ENCODE results near the gene FAM171A1. TPM values are rescaled to one million over a fixed set of nuclear protein-coding genes. Genes with fewer than 3 reads are reported as not detected.

Gene FAM171A1
- total RNA-seq, 1 donor from 2014 or later: 51.9 TPM

DNA sequence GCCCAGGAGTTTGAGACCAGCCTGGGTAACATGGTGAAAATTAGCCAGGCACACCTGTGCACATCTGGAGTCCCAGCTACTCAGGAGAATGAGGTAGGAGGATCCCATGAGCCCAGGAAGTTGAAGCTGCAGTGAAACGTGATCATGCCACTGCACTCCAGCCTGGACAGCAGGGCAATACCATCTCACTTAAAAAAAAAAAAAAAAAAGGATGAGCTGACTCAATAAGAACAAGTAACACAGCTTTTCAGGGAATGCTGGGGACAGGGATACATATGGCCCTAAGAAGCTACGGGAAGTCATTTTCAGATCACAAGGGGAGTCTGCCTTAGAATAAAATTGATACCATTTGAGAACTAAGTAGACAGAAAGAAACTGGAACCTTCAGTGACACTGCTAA is 41.7 kb downstream of the FAM171A1 start:
- no peaks in the 10 kb centered on the region for H3K9me3 Mint-ChIP-seq (ENCODE audit: unreplicated experiment)
- H3K36me3 ChIP-seq (ENCODE audit: insufficient read depth, low read length): no peaks in the 10 kb centered on the region
- no peak overlapping the region for H2AFZ ChIP-seq (ENCODE audit: low read depth, low read length)
- no peak overlapping the region for H3K4me3 ChIP-seq (ENCODE audit: insufficient read depth, low read depth, low read length)
- H3K27ac ChIP-seq (ENCODE audit: low read depth, low read length): no peak overlapping the region
- H3K9ac ChIP-seq (ENCODE audit: low read length): no peak overlapping the region
- H3K9me3 ChIP-seq (ENCODE audit: insufficient read depth, low read depth, low read length): no peaks in the 10 kb centered on the region
- H3K36me3 Mint-ChIP-seq (ENCODE audit: low read depth, unreplicated experiment): peaks cover 5% of the 10 kb centered on the region
- H4K20me1 ChIP-seq (ENCODE audit: insufficient read depth, low read length): peaks cover 56% of the 10 kb centered on the region
- no peaks in the 10 kb centered on the region for H3K27me3 ChIP-seq (ENCODE audit: insufficient read depth, low read length)
- no peak for FAIRE-seq
- no peak overlapping the region for H3K4me3 Mint-ChIP-seq (ENCODE audit: unreplicated experiment)
- TF ChIP-seq EZH2 (IDR thresholded peaks at IDR 0.05; ENCODE audit: insufficient read depth, low read length) (no peak), CTCF (IDR thresholded peaks at IDR 0.05; ENCODE audit: insufficient read depth, low read depth, low read length) (no peak)
- H3K27me3 Mint-ChIP-seq (ENCODE audit: low read depth, unreplicated experiment): no peaks in the 10 kb centered on the region
- DNase-seq (ENCODE audit: low read depth): no peak
- H3K4me2 ChIP-seq (ENCODE audit: low read length): no peak overlapping the region
- H3K4me1 ChIP-seq (ENCODE audit: insufficient read depth, low read length): peaks cover 18% of the 10 kb centered on the region
- H3K79me2 ChIP-seq (ENCODE audit: insufficient read depth, low read length): peaks cover 57% of the 10 kb centered on the region
- H3K4me1 Mint-ChIP-seq (ENCODE audit: low read depth, unreplicated experiment): peaks cover 20% of the 10 kb centered on the region
- peak overlapping the region; percentile 41 for H3K27ac Mint-ChIP-seq (ENCODE audit: unreplicated experiment)

DNA sequence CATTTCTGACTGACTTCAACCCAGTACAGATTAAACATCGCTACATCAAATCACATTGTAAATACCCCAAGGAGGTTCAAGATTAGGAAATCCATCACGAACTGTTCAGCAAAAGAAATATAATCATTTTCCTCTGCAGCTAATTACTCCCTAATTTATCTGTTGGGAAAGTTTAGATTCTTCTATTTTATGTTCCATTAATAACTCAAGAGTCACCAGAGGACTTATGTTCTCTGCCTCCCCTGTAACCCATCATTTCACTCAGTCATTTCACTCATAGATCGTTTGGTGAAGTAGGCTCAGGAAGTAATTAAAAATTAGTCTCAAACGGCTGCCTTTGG is 45.2 kb downstream of the FAM171A1 start:
- no peak overlapping the region for H2AFZ ChIP-seq (ENCODE audit: low read depth, low read length)
- no peaks in the 10 kb centered on the region for H3K9me3 Mint-ChIP-seq (ENCODE audit: unreplicated experiment)
- H3K4me2 ChIP-seq (ENCODE audit: low read length): peak overlapping the region; percentile 57
- no peaks in the 10 kb centered on the region for H3K9me3 ChIP-seq (ENCODE audit: insufficient read depth, low read depth, low read length)
- no peak overlapping the region for H3K9ac ChIP-seq (ENCODE audit: low read length)
- H3K4me1 ChIP-seq (ENCODE audit: insufficient read depth, low read length): peaks cover 23% of the 10 kb centered on the region
- no peaks in the 10 kb centered on the region for H3K27me3 Mint-ChIP-seq (ENCODE audit: low read depth, unreplicated experiment)
- H3K36me3 Mint-ChIP-seq (ENCODE audit: low read depth, unreplicated experiment): peaks cover 5% of the 10 kb centered on the region
- H3K4me3 Mint-ChIP-seq (ENCODE audit: unreplicated experiment): no peak overlapping the region
- H3K79me2 ChIP-seq (ENCODE audit: insufficient read depth, low read length): peaks cover 46% of the 10 kb centered on the region
- H3K4me1 Mint-ChIP-seq (ENCODE audit: low read depth, unreplicated experiment): peaks cover 32% of the 10 kb centered on the region
- TF ChIP-seq EZH2 (IDR thresholded peaks at IDR 0.05; ENCODE audit: insufficient read depth, low read length): no peak
- TF ChIP-seq CTCF (IDR thresholded peaks at IDR 0.05; ENCODE audit: insufficient read depth, low read depth, low read length): no peak
- H3K27me3 ChIP-seq (ENCODE audit: insufficient read depth, low read length): no peaks in the 10 kb centered on the region
- no peak for DNase-seq (ENCODE audit: low read depth)
- no peak overlapping the region for H3K27ac ChIP-seq (ENCODE audit: low read depth, low read length)
- peaks cover 57% of the 10 kb centered on the region for H4K20me1 ChIP-seq (ENCODE audit: insufficient read depth, low read length)
- H3K4me3 ChIP-seq (ENCODE audit: insufficient read depth, low read depth, low read length): no peak overlapping the region
- peak overlapping the region; percentile 83 for H3K27ac Mint-ChIP-seq (ENCODE audit: unreplicated experiment)
- H3K36me3 ChIP-seq (ENCODE audit: insufficient read depth, low read length): no peaks in the 10 kb centered on the region
- no peak for FAIRE-seq

DNA sequence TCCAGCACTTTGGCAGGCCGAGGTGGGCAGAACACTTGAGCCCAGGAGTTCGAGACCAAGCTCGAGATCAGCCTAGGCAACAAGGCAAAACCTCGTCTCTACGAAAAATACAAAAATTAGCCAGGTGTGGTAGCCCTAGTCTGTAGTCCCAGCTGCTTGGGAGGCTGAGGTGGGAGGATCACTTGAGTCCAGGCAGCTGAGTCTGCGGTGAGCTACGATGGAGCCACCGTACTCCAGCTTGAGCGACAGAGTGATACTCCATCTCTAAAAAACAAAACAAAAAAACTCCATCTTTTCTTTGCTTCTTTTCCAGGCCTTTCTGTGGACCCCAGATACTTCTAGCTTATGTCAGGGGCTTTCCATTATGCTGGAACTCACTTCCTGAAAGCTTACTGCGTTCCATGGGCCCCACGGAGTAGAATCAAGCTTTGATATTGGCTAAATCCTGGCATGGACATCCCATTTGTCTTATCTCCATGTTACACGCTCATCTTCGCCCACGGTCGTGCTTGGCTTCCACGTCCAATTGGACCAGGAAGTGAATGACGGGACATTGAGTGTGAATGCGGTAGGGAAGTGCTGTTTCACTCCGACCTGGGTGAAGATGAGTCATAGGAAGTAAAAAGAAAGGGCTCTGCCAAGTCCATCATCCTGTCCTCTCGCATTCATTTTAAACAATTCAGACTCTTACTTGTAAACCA is 45.7 kb downstream of the FAM171A1 start:
- no peak overlapping the region for H3K9ac ChIP-seq (ENCODE audit: low read length)
- H3K36me3 ChIP-seq (ENCODE audit: insufficient read depth, low read length): no peaks in the 10 kb centered on the region
- H2AFZ ChIP-seq (ENCODE audit: low read depth, low read length): no peak overlapping the region
- peaks cover 57% of the 10 kb centered on the region for H4K20me1 ChIP-seq (ENCODE audit: insufficient read depth, low read length)
- H3K4me1 ChIP-seq (ENCODE audit: insufficient read depth, low read length): peaks cover 27% of the 10 kb centered on the region
- Mint-ChIP-seq H3K4me1 (ENCODE audit: low read depth, unreplicated experiment) (peaks cover 37% of the 10 kb centered on the region), H3K9me3 (ENCODE audit: unreplicated experiment) (no peaks in the 10 kb centered on the region), H3K36me3 (ENCODE audit: low read depth, unreplicated experiment) (peaks cover 5% of the 10 kb centered on the region), H3K27me3 (ENCODE audit: low read depth, unreplicated experiment) (no peaks in the 10 kb centered on the region), H3K27ac (ENCODE audit: unreplicated experiment) (peak overlapping the region; percentile 83), H3K4me3 (ENCODE audit: unreplicated experiment) (no peak overlapping the region)
- H3K9me3 ChIP-seq (ENCODE audit: insufficient read depth, low read depth, low read length): no peaks in the 10 kb centered on the region
- peaks cover 45% of the 10 kb centered on the region for H3K79me2 ChIP-seq (ENCODE audit: insufficient read depth, low read length)
- no peak overlapping the region for H3K27ac ChIP-seq (ENCODE audit: low read depth, low read length)
- DNase-seq (ENCODE audit: low read depth): peak; percentile 89
- no peaks in the 10 kb centered on the region for H3K27me3 ChIP-seq (ENCODE audit: insufficient read depth, low read length)
- FAIRE-seq: peak; percentile 43
- no peak overlapping the region for H3K4me3 ChIP-seq (ENCODE audit: insufficient read depth, low read depth, low read length)
- no peak for TF ChIP-seq EZH2 (IDR thresholded peaks at IDR 0.05; ENCODE audit: insufficient read depth, low read length)
- no peak for TF ChIP-seq CTCF (IDR thresholded peaks at IDR 0.05; ENCODE audit: insufficient read depth, low read depth, low read length)
- peak overlapping the region; percentile 57 for H3K4me2 ChIP-seq (ENCODE audit: low read length)

Measured in astrocyte (in vitro differentiated cells and primary cell).